ENCODE data around the gene GRAMD4. TPM values are rescaled to one million over a fixed set of nuclear protein-coding genes. Genes with fewer than 3 reads are reported as not detected.

Gene GRAMD4
- total and polyA plus RNA-seq, 7 donors = 11.3 to 39.3 (median 17.8) TPM

DNA sequence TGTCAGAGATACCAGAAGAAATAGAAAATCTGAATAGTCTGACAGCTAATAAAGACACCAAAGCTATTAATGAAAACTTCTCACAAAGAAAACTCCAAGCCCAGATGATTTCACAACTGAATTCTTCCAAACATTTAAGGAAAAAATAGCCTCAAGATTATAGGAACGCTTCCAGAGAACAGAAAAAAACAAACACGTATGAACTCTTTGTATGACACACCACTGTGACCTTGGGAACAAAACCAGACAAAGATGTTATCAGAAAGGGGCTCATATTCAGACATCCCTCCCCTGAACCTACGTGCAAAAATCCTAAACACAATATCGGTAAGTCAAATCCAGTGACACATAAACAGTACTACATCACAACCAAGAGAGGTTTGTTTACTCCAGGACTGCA lies 94.4 kb downstream of the GRAMD4 start:
- intact Hi-C loops (cut with DNase I) = no loop called here
- Histone ChIP-seq H3K36me3 (ENCODE audit: insufficient read depth in 1 of 2, low read depth in 1 of 2) (peaks cover 3 to 81% of the 10 kb centered on the region in 2 donors), H3K9me3 (no peaks in the 10 kb centered on the region), H3K4me1 (no peaks in the 10 kb centered on the region), H3K27ac (no peak overlapping the region), H3K4me3 (no peak overlapping the region), H3K27me3 (ENCODE audit: insufficient read depth in 3 of 3, low read length in 2 of 3) (no peaks in the 10 kb centered on the region)
- TF ChIP-seq, protein P1, sequence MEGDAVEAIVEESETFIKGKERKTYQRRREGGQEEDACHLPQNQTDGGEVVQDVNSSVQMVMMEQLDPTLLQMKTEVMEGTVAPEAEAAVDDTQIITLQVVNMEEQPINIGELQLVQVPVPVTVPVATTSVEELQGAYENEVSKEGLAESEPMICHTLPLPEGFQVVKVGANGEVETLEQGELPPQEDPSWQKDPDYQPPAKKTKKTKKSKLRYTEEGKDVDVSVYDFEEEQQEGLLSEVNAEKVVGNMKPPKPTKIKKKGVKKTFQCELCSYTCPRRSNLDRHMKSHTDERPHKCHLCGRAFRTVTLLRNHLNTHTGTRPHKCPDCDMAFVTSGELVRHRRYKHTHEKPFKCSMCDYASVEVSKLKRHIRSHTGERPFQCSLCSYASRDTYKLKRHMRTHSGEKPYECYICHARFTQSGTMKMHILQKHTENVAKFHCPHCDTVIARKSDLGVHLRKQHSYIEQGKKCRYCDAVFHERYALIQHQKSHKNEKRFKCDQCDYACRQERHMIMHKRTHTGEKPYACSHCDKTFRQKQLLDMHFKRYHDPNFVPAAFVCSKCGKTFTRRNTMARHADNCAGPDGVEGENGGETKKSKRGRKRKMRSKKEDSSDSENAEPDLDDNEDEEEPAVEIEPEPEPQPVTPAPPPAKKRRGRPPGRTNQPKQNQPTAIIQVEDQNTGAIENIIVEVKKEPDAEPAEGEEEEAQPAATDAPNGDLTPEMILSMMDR (IDR thresholded peaks at IDR 0.05) = no peak
- 57 to 68% (median 61%) methylated on average over 4 of the region's 4 CpGs for WGBS, 3 donors
- no peak for DNase-seq
- ATAC-seq = peak in 2 of 4 donors; percentile 23 to 43

DNA sequence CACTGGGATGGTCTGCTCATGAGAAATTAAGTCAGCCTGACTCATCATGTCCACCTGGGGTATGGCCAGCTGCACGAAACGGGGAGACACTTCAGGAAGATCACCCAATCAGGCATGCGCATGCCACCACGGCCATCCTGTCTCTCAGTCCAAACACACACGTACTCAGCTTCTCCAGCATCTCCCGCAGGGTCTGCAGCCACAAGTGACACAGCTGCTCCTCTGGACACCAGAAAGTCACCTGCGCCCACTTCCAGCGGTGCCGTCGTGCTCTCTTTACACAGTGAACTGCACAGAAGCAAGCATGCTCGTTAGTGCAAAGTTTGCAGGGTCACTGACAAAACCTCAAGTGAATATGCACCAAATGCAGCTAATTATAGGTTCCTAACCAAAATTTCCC lies 99.7 kb downstream of the GRAMD4 start:
- Histone ChIP-seq H3K4me3 (no peak overlapping the region), H3K27me3 (ENCODE audit: insufficient read depth in 3 of 3, low read length in 2 of 3) (no peaks in the 10 kb centered on the region), H3K27ac (no peak overlapping the region), H3K4me1 (peaks cover 6% of the 10 kb centered on the region), H3K36me3 (ENCODE audit: insufficient read depth in 1 of 2, low read depth in 1 of 2) (peaks cover 0 to 58% of the 10 kb centered on the region in 2 donors), H3K9me3 (no peaks in the 10 kb centered on the region)
- ATAC-seq = no peak
- TF ChIP-seq, protein P1 (IDR thresholded peaks at IDR 0.05) = no peak
- intact Hi-C loops (cut with DNase I) = no loop called here
- no peak for DNase-seq
- 92 to 93% (median 92%) methylated on average over 11 of the region's 11 CpGs for WGBS, 3 donors

DNA sequence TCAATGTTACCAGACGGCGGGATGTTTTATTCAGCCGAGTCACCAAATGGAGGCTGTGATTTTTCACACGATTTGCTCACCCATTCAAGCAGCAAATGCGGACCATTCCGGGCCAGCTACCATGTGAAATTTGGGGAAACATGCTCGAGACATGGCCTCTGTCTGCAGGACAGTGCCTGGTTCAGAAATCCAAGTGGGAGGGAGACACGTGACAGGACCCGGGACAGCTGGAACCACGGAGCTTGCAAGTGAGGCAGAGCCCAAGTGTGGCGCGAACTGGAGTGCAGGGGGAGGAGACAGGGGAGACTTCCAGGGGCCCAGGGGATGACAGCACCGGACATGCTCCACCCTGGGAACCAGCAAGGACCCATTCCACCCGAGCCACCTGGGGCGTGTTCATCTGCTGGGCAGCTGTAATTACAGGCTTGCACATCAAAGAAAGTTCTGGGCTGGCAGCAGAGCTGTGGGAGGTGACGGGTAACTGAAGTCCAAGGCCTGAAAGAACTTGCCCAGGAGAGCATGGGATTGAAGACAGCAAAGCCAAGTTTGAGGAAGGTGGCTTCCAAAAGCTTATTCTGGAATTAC lies 101.4 kb downstream of the GRAMD4 start:
- no peaks in the 10 kb centered on the region for H3K27me3 ChIP-seq (ENCODE audit: insufficient read depth in 3 of 3, low read length in 2 of 3)
- WGBS, 3 donors = 55 to 62% (median 58%) methylated on average over 16 of the region's 16 CpGs
- no peak for DNase-seq
- intact Hi-C loops (cut with DNase I) = no loop called here
- peaks cover 10% of the 10 kb centered on the region for H3K4me1 ChIP-seq
- peak; percentile 43 to 59 (median 52) for ATAC-seq
- no peak overlapping the region for H3K4me3 ChIP-seq
- peaks cover 0 to 54% of the 10 kb centered on the region in 2 donors for H3K36me3 ChIP-seq (ENCODE audit: insufficient read depth in 1 of 2, low read depth in 1 of 2)
- TF ChIP-seq, protein P1 (IDR thresholded peaks at IDR 0.05) = no peak
- no peaks in the 10 kb centered on the region for H3K9me3 ChIP-seq
- no peak overlapping the region for H3K27ac ChIP-seq

DNA sequence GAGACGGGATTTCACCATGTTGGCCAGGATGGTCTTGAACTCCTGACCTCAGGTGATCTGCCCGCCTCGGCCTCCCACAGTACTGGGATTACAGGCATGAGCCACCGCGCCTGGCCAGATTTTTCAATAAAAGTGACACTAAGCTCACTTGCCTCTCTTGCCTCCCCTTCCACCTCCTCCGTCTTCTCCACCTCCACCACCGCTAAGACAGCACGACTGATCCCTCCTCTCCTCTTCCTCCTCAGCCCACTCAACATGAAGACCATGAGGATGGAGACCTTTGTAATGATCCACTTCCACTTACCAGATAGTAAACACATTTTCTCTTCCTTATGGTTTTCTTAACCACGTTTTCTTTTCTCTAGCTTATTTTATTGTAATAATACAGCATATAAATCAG lies 103.7 kb downstream of the GRAMD4 start:
- Histone ChIP-seq H3K27ac (no peak overlapping the region), H3K27me3 (ENCODE audit: insufficient read depth in 3 of 3, low read length in 2 of 3) (no peaks in the 10 kb centered on the region), H3K4me1 (peaks cover 19% of the 10 kb centered on the region), H3K4me3 (no peak overlapping the region), H3K9me3 (no peaks in the 10 kb centered on the region), H3K36me3 (ENCODE audit: insufficient read depth in 1 of 2, low read depth in 1 of 2) (peaks cover 0 to 32% of the 10 kb centered on the region in 2 donors)
- whole genome bisulfite sequencing, 3 donors = 93 to 97% (median 96%) methylated on average over 9 of the region's 9 CpGs
- TF ChIP-seq, protein P1 (IDR thresholded peaks at IDR 0.05) = no peak
- ATAC-seq (no peak), DNase-seq (no peak)
- intact Hi-C loops (cut with DNase I) = no loop called here

DNA sequence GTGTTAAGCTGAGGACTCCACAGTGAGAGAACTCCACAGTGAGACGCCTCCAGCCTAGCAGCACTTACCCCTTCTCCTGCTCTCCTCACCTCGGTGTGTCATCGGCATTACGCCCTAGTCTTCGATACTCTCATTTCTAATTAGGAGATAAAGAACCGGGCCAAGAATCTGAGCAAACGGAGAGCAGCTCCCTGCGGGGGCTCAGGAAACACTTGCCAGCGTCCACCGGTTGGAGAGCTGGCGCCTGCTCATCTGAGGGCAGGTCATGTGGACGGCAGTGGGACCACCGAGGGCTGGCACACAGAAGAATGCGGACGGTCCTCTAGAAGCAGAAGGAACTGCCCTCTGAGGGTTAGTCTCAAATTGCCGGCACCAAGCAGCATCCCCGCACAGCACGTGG lies 104.9 kb downstream of the GRAMD4 start:
- Histone ChIP-seq H3K9me3 (no peaks in the 10 kb centered on the region), H3K27me3 (ENCODE audit: insufficient read depth in 3 of 3, low read length in 2 of 3) (no peaks in the 10 kb centered on the region), H3K27ac (no peak overlapping the region), H3K4me3 (no peak overlapping the region), H3K4me1 (peaks cover 22% of the 10 kb centered on the region), H3K36me3 (ENCODE audit: insufficient read depth in 1 of 2, low read depth in 1 of 2) (peaks cover 0 to 25% of the 10 kb centered on the region in 2 donors)
- WGBS, 3 donors = 87 to 88% (median 87%) methylated on average over 18 of the region's 18 CpGs
- TF ChIP-seq, protein P1 (IDR thresholded peaks at IDR 0.05) = no peak
- intact Hi-C loops (cut with DNase I) = no loop called here
- ATAC-seq (no peak), DNase-seq (no peak)
